Fibroblast of villous mesenchyme (primary cell): Measurements from ENCODE around the gene COBL. TPM values are rescaled to one million over a fixed set of nuclear protein-coding genes. Genes with fewer than 3 reads are reported as not detected.

Experiments used
- DNase-seq: peaks from one replicate; pipeline ENCODE4 v3.0.0-alpha.2; 2010; ENCODE audit warnings: low read depth
- H3K4me3 ChIP-seq: 2 replicates; pipeline ENCODE4 v1.5.1; 2011; ENCODE audit warnings: low read depth, mild to moderate bottlenecking, low read length
- total RNA-seq: library from RNA; depleted of rRNA; stranded (reverse); fragments of >200 nt; gene quantifications from 2 replicates; pipeline ENCODE4 v1.2.3, GENCODE V29; 2012
- TF ChIP-seq, protein P1 (sequence below): IDR thresholded peaks from 2 replicates; pipeline ENCODE4 v1.5.1; 2012; ENCODE audit warnings: low read depth, mild to moderate bottlenecking, low read length; ENCODE audit not compliant: insufficient read depth

COBL gene
- total RNA-seq, 1 donor: not detected

DNA sequence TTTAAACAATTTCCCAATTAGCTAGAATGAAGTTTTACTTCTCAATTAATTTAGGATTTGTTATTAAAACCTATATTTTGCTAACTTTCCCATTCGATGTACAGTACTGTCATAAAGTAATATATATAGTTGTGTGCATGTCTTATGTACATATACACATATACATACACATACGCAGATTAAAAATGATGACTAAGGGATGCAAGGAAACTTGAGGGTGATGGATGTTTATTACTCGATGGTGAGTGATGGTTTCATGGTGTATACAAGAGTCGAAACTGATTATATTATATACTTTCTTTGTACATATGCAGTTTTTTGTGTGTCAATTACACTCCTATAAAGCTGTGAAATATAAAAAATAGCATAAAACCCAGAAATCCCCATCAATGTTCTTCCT, 248.2 kb downstream of the COBL start:
- H3K4me3 ChIP-seq: no peak overlapping the region
- TF ChIP-seq, protein P1, sequence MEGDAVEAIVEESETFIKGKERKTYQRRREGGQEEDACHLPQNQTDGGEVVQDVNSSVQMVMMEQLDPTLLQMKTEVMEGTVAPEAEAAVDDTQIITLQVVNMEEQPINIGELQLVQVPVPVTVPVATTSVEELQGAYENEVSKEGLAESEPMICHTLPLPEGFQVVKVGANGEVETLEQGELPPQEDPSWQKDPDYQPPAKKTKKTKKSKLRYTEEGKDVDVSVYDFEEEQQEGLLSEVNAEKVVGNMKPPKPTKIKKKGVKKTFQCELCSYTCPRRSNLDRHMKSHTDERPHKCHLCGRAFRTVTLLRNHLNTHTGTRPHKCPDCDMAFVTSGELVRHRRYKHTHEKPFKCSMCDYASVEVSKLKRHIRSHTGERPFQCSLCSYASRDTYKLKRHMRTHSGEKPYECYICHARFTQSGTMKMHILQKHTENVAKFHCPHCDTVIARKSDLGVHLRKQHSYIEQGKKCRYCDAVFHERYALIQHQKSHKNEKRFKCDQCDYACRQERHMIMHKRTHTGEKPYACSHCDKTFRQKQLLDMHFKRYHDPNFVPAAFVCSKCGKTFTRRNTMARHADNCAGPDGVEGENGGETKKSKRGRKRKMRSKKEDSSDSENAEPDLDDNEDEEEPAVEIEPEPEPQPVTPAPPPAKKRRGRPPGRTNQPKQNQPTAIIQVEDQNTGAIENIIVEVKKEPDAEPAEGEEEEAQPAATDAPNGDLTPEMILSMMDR: no peak

DNA sequence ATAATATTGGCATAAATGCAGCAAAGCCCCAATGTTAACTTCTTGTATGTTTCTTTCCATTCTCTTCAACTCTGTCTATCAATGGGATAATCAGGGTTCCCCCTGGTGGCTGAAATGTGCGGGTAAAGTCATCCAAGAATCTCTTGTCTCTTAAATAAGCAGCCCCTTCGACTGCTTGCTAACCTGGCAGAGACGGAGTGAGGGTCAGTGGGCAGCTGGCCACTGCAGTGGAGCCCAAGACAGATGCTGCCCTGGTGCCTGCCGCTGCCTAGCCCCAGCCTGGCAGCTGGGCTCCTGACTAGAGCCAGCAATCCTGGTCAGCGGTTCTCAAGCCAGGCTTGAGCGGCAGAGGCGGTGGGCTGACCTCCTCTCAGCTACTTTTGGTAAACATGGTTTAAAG, 248.9 kb downstream of the COBL start:
- H3K4me3 ChIP-seq: no peak overlapping the region
- DNase-seq: peak; percentile 80
- TF ChIP-seq, protein P1: peak; percentile 84

More for the DNA sequence above, 248.2 kb downstream of the COBL start:
- no peak for DNase-seq

DNA sequence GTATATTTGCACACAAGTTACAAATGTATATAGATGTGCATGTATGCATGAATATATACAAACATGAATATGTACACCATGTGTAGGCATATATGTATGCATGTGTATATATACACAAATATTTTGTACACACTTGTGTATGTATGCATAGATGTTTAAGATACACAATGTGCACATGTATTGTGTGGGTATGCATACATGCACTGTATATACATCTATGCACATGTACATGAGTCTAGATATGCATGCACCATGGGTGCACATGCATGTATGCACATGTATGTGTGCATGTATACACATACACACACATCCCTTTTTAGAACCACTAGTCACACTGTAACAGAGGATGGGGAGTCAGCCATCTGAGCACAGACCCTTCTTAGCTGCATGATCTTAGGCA, 249.4 kb downstream of the COBL start:
- no peak for DNase-seq
- TF ChIP-seq, protein P1: no peak
- H3K4me3 ChIP-seq: no peak overlapping the region

DNA sequence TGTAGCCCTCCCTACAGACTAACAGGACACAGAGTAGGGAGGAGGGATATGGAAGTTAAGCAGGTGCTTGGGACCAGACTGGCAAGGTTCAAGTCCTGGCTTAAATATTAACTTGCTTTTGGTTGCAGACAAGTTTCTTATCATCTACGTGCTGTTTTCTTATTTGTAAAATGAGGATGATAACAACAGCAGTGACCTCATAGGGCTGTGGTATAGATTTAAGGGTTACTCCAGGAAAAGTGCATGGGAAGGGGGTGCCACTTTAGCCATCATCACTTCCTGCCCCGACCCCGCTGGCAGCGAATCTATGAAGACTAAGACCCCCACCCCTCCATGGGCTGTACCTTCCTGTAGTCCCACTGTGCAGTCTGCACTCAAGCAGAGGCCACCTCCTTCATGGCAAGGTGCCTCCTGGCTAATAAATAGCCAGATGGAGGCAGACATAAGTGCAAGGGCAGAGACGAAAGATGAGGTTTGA, 250.2 kb downstream of the COBL start:
- DNase-seq: no peak
- TF ChIP-seq, protein P1: no peak
- no peak overlapping the region for H3K4me3 ChIP-seq

DNA sequence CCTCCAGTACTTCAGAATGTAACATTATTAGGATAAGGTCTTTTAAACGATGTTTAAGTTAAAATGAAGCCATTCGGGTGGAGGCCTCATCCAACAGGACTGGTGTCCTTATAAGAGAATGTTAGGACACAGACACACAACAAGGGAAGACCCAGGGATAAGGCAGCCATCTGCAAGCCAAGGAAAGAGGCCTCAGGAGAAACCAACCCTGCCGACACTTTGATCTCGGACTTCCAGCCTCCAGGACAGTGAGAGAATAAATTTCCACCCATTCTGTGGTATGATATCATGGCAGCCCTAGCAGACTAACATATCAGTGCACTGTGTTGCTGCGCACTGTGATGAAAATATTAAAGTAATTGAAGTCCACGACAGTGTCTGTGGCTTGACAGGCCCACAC, 250.8 kb downstream of the COBL start:
- H3K4me3 ChIP-seq: no peak overlapping the region
- no peak for DNase-seq
- TF ChIP-seq, protein P1: no peak

DNA sequence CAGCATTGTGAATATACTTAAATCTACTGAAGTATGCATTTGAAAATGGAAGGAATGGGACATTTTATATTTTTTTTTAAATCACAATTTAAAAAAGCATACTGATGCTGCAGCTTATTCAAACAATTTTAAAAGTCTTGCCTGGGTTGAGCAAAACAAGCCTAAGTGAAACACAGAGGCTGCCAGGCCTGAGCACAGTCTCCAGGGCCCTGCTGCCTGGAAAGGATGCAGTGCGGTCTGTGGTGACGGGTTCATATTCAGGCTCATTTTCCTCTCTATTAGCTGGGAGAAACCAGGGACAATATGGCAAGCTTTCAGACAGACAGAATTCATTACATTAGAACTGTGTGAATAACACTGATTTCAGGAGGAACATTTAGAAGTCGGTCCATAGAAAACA, 251.9 kb downstream of the COBL start:
- no peak for DNase-seq
- H3K4me3 ChIP-seq: no peak overlapping the region
- TF ChIP-seq, protein P1: no peak
